HL-60 (cell line): ENCODE data around the gene GLIPR1L2.

Source experiments
- GABPA ChIP-seq: IDR thresholded peaks from 2 replicates; pipeline ENCODE4 v1.6.1; 2012; ENCODE audit warnings: low read depth
- POLR2AphosphoS5 ChIP-seq: IDR thresholded peaks from 2 replicates; pipeline ENCODE4 v1.6.1; 2012; ENCODE audit warnings: low read depth
- TF ChIP-seq, protein P1 (sequence below): IDR thresholded peaks from one replicate; pipeline ENCODE4 v1.5.1; 2011; ENCODE audit warnings: low read length, control low read depth, inconsistent platforms; ENCODE audit not compliant: insufficient read depth
- TF ChIP-seq, protein P2 (sequence below): IDR thresholded peaks from 2 replicates; pipeline ENCODE4 v1.6.1; 2012; ENCODE audit warnings: low read depth; ENCODE audit not compliant: insufficient replicate concordance

DNA sequence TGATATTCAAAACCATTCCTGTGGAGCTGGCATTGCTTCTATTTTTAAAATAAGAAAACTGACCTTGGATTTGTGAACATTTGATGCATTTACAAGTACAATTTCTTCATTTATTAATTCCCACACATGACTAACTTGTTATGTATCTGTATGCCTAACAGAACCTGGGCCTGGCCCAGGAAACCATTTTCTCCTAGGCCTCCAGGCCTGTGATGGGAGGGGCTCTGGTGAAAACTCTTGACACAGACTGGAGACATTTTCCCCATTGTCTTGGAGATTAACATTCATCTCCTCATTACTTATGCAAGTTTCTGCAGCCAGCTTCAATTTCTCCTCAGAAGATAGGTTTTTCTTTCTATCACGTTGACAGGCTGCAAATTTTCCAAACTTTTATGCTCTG lies 42.0 kb downstream of the GLIPR1L2 start:
- TF ChIP-seq, protein P1, sequence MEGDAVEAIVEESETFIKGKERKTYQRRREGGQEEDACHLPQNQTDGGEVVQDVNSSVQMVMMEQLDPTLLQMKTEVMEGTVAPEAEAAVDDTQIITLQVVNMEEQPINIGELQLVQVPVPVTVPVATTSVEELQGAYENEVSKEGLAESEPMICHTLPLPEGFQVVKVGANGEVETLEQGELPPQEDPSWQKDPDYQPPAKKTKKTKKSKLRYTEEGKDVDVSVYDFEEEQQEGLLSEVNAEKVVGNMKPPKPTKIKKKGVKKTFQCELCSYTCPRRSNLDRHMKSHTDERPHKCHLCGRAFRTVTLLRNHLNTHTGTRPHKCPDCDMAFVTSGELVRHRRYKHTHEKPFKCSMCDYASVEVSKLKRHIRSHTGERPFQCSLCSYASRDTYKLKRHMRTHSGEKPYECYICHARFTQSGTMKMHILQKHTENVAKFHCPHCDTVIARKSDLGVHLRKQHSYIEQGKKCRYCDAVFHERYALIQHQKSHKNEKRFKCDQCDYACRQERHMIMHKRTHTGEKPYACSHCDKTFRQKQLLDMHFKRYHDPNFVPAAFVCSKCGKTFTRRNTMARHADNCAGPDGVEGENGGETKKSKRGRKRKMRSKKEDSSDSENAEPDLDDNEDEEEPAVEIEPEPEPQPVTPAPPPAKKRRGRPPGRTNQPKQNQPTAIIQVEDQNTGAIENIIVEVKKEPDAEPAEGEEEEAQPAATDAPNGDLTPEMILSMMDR: no peak
- TF ChIP-seq, protein P2, sequence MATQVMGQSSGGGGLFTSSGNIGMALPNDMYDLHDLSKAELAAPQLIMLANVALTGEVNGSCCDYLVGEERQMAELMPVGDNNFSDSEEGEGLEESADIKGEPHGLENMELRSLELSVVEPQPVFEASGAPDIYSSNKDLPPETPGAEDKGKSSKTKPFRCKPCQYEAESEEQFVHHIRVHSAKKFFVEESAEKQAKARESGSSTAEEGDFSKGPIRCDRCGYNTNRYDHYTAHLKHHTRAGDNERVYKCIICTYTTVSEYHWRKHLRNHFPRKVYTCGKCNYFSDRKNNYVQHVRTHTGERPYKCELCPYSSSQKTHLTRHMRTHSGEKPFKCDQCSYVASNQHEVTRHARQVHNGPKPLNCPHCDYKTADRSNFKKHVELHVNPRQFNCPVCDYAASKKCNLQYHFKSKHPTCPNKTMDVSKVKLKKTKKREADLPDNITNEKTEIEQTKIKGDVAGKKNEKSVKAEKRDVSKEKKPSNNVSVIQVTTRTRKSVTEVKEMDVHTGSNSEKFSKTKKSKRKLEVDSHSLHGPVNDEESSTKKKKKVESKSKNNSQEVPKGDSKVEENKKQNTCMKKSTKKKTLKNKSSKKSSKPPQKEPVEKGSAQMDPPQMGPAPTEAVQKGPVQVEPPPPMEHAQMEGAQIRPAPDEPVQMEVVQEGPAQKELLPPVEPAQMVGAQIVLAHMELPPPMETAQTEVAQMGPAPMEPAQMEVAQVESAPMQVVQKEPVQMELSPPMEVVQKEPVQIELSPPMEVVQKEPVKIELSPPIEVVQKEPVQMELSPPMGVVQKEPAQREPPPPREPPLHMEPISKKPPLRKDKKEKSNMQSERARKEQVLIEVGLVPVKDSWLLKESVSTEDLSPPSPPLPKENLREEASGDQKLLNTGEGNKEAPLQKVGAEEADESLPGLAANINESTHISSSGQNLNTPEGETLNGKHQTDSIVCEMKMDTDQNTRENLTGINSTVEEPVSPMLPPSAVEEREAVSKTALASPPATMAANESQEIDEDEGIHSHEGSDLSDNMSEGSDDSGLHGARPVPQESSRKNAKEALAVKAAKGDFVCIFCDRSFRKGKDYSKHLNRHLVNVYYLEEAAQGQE: no peak
- TF ChIP-seq POLR2AphosphoS5 (no peak), GABPA (no peak)
